ENCODE data around the gene SETD1B.
"Not testable (repeated sequence)": the region's sequence is repeated elsewhere in the genome, so short reads cannot be mapped to it uniquely, and the experiment has no call there.

Gene SETD1B

GRCh38 chr12:121860257-121860656, 56.4 kb downstream of the SETD1B start:
- Histone ChIP-seq H3K27me3 (ENCODE audit: insufficient read depth, low read length) (no peaks in the 10 kb centered on the region), H3K9me3 (ENCODE audit: low read length) (no peaks in the 10 kb centered on the region), H3K36me3 (ENCODE audit: insufficient read depth, low read length) (no peaks in the 10 kb centered on the region), H3K79me2 (ENCODE audit: insufficient read depth, low read length) (no peaks in the 10 kb centered on the region), H2AFZ (ENCODE audit: low read length) (no peak overlapping the region), H3K9me2 (ENCODE audit: low read depth, low read length) (no peaks in the 10 kb centered on the region), H3K4me2 (ENCODE audit: low read length) (no peak overlapping the region), H3K27ac (ENCODE audit: low read depth, low read length, poor library complexity, severe bottlenecking) (no peak overlapping the region), H3K9ac (ENCODE audit: low read length) (no peak overlapping the region), H4K20me1 (ENCODE audit: insufficient read depth, low read length) (no peaks in the 10 kb centered on the region), H3K4me1 (ENCODE audit: insufficient read depth, low read length, severe bottlenecking) (peaks cover 15% of the 10 kb centered on the region), H3K4me3 (ENCODE audit: low read depth, low read length, poor library complexity, severe bottlenecking) (no peak overlapping the region), H3F3A (ENCODE audit: insufficient read depth, low read length) (no peaks in the 10 kb centered on the region)
- TF ChIP-seq CTCF (IDR thresholded peaks at IDR 0.05; ENCODE audit: low read length), result no peak

- H3F3A ChIP-seq (ENCODE audit: insufficient read depth, low read length); H3K27me3 ChIP-seq (ENCODE audit: insufficient read depth, low read length); H4K20me1 ChIP-seq (ENCODE audit: insufficient read depth, low read length); H3K36me3 ChIP-seq (ENCODE audit: insufficient read depth, low read length); H3K9me3 ChIP-seq (ENCODE audit: low read length); H3K9ac ChIP-seq (ENCODE audit: low read length); H2AFZ ChIP-seq (ENCODE audit: low read length); H3K9me2 ChIP-seq (ENCODE audit: low read depth, low read length); H3K79me2 ChIP-seq (ENCODE audit: insufficient read depth, low read length); H3K4me2 ChIP-seq (ENCODE audit: low read length); H3K27ac ChIP-seq (ENCODE audit: low read depth, low read length, poor library complexity, severe bottlenecking); H3K4me3 ChIP-seq (ENCODE audit: low read depth, low read length, poor library complexity, severe bottlenecking): not testable (repeated sequence)
- peaks cover 14% of the 10 kb centered on the region for H3K4me1 ChIP-seq (ENCODE audit: insufficient read depth, low read length, severe bottlenecking)
These were observed 56.9 kb downstream of the SETD1B start for GRCh38 chr12:121860699-121861098.

- H3K4me1 ChIP-seq (ENCODE audit: insufficient read depth, low read length, severe bottlenecking), result peaks cover 4% of the 10 kb centered on the region
- H3K27me3 ChIP-seq (ENCODE audit: insufficient read depth, low read length), result no peaks in the 10 kb centered on the region
- no peak overlapping the region for H3K4me3 ChIP-seq (ENCODE audit: low read depth, low read length, poor library complexity, severe bottlenecking)
- H3K9me3 ChIP-seq (ENCODE audit: low read length), result no peaks in the 10 kb centered on the region
- no peaks in the 10 kb centered on the region for H4K20me1 ChIP-seq (ENCODE audit: insufficient read depth, low read length)
- H3K9me2 ChIP-seq (ENCODE audit: low read depth, low read length), result no peaks in the 10 kb centered on the region
- no peak overlapping the region for H3K27ac ChIP-seq (ENCODE audit: low read depth, low read length, poor library complexity, severe bottlenecking)
- H3K4me2 ChIP-seq (ENCODE audit: low read length), result no peak overlapping the region
- H3F3A ChIP-seq (ENCODE audit: insufficient read depth, low read length), result no peaks in the 10 kb centered on the region
- no peaks in the 10 kb centered on the region for H3K79me2 ChIP-seq (ENCODE audit: insufficient read depth, low read length)
- no peak overlapping the region for H3K9ac ChIP-seq (ENCODE audit: low read length)
- H3K36me3 ChIP-seq (ENCODE audit: insufficient read depth, low read length), result no peaks in the 10 kb centered on the region
- TF ChIP-seq CTCF (IDR thresholded peaks at IDR 0.05; ENCODE audit: low read length), result no peak
- TF ChIP-seq EZH2 (IDR thresholded peaks at IDR 0.05; ENCODE audit: borderline replicate concordance, low read length), result no peak
- H2AFZ ChIP-seq (ENCODE audit: low read length), result no peak overlapping the region
These were observed 57.9 kb downstream of the SETD1B start for GRCh38 chr12:121861636-121862254.

DNA sequence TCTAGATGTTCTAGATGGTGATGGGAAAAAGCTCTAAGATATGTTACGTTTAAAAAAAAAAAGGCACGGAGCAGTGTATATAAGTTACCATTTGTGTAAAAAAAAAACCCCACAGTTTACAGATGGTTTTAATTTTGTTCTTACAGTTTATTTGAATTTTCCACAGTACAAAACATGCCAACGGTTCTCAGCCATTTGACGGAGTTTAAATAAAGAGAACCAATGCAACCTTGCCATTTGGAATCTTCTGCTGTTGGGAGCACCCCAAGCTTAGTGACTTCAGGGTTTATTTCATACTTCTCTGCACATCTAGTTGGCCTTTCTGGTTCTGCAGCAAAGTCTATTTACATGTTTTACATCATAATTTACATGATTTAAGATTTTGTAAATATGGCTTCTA, 62.5 kb downstream of the SETD1B start:
- Histone ChIP-seq H2AFZ (ENCODE audit: low read length) (no peak overlapping the region), H3K4me1 (ENCODE audit: insufficient read depth, low read length, severe bottlenecking) (no peaks in the 10 kb centered on the region), H3K4me3 (ENCODE audit: low read depth, low read length, poor library complexity, severe bottlenecking) (no peak overlapping the region), H3K27me3 (ENCODE audit: insufficient read depth, low read length) (no peaks in the 10 kb centered on the region), H3F3A (ENCODE audit: insufficient read depth, low read length) (no peaks in the 10 kb centered on the region), H3K79me2 (ENCODE audit: insufficient read depth, low read length) (no peaks in the 10 kb centered on the region), H4K20me1 (ENCODE audit: insufficient read depth, low read length) (no peaks in the 10 kb centered on the region), H3K9me3 (ENCODE audit: low read length) (no peaks in the 10 kb centered on the region), H3K9me2 (ENCODE audit: low read depth, low read length) (no peaks in the 10 kb centered on the region), H3K36me3 (ENCODE audit: insufficient read depth, low read length) (no peaks in the 10 kb centered on the region), H3K9ac (ENCODE audit: low read length) (no peak overlapping the region), H3K27ac (ENCODE audit: low read depth, low read length, poor library complexity, severe bottlenecking) (no peak overlapping the region), H3K4me2 (ENCODE audit: low read length) (no peak overlapping the region)
- TF ChIP-seq CTCF (IDR thresholded peaks at IDR 0.05; ENCODE audit: low read length), result no peak
- no peak for TF ChIP-seq EZH2 (IDR thresholded peaks at IDR 0.05; ENCODE audit: borderline replicate concordance, low read length)

- not testable (repeated sequence) for H3K9me3 ChIP-seq (ENCODE audit: low read length); H3K36me3 ChIP-seq (ENCODE audit: insufficient read depth, low read length); H3K4me2 ChIP-seq (ENCODE audit: low read length); H3F3A ChIP-seq (ENCODE audit: insufficient read depth, low read length); H3K79me2 ChIP-seq (ENCODE audit: insufficient read depth, low read length); H3K27me3 ChIP-seq (ENCODE audit: insufficient read depth, low read length); H3K4me3 ChIP-seq (ENCODE audit: low read depth, low read length, poor library complexity, severe bottlenecking); H3K9ac ChIP-seq (ENCODE audit: low read length); H4K20me1 ChIP-seq (ENCODE audit: insufficient read depth, low read length); H2AFZ ChIP-seq (ENCODE audit: low read length); H3K9me2 ChIP-seq (ENCODE audit: low read depth, low read length); H3K4me1 ChIP-seq (ENCODE audit: insufficient read depth, low read length, severe bottlenecking); H3K27ac ChIP-seq (ENCODE audit: low read depth, low read length, poor library complexity, severe bottlenecking)
These were observed 65.4 kb downstream of the SETD1B start for GRCh38 chr12:121869229-121869628.

Data from OCI-LY1 (cell line).